PC-9 (cell line): ENCODE results near the gene NR2C2. TPM values are rescaled to one million over a fixed set of nuclear protein-coding genes. Genes with fewer than 3 reads are reported as not detected.

Experiments
- BruUV-seq: library from RNA; stranded (reverse); fragments of 400-500 nt; replicated peaks from 2 replicates; lab custom pipeline; 2021; lab: Mats Ljungman, UMichigan
- CTCF ChIA-PET: fragments of 300-600 bp; sonication (Branson Sonifier 250); formaldehyde crosslinking; loops from one replicate; lab custom pipeline; 2022; ENCODE audit warnings: antibody characterized with exemption; lab: Charles Lee
- POLR2A ChIA-PET: fragments of 300-600 bp; sonication (Branson Sonifier 250); formaldehyde crosslinking; loops from one replicate; lab custom pipeline; 2022; ENCODE audit warnings: antibody characterized with exemption; ENCODE audit not compliant: unreplicated experiment; lab: Charles Lee
- DNase-seq, 2 experiments: peaks; one replicate each; pipeline versions ENCODE4 v3.0.0 to v3.0.0-alpha.2; 2015 to 2022; ENCODE audit warnings: mixed read lengths in 1 of 2
- H2AFZ ChIP-seq: fragments of 200-600 bp; sonication (generic); 2 replicates; pipeline ENCODE4 v1.8.1; 2017; ENCODE audit warnings: antibody characterized with exemption
- H3F3A ChIP-seq: fragments of 200-600 bp; sonication (generic); 2 replicates; pipeline ENCODE4 v1.8.1; 2017; ENCODE audit warnings: antibody characterized with exemption, mild to moderate bottlenecking, low read depth; ENCODE audit not compliant: insufficient read depth
- H3K27ac ChIP-seq: fragments of 200-600 bp; sonication (generic); 2 replicates; pipeline ENCODE4 v1.6.1; 2016; ENCODE audit warnings: mixed run types
- H3K27me3 ChIP-seq: fragments of 200-600 bp; sonication (generic); 2 replicates; pipeline ENCODE4 v1.6.1; 2016; ENCODE audit warnings: low read depth, mixed run types; ENCODE audit not compliant: insufficient read depth
- H3K36me3 ChIP-seq: fragments of 200-600 bp; sonication (generic); 2 replicates; pipeline ENCODE4 v1.6.1; 2016; ENCODE audit warnings: low read depth, mixed run types
- H3K4me1 ChIP-seq: fragments of 200-600 bp; sonication (generic); replicated peaks from 2 replicates; pipeline ENCODE4 v1.6.1; 2016; ENCODE audit warnings: mixed run types; ENCODE audit not compliant: insufficient read depth
- H3K4me2 ChIP-seq: fragments of 200-600 bp; sonication (generic); 2 replicates; pipeline ENCODE4 v1.6.1; 2017; ENCODE audit warnings: mixed run types
- H3K4me3 ChIP-seq: fragments of 200-600 bp; sonication (generic); 2 replicates; pipeline ENCODE4 v1.6.1; 2016; ENCODE audit warnings: mixed run types
- H3K79me2 ChIP-seq: fragments of 200-600 bp; sonication (generic); 2 replicates; pipeline ENCODE4 v1.6.1; 2017; ENCODE audit warnings: low read depth, mixed run types
- H3K9me2 ChIP-seq: fragments of 200-600 bp; sonication (generic); 2 replicates; pipeline ENCODE4 v1.8.1; 2017; ENCODE audit warnings: mild to moderate bottlenecking; ENCODE audit not compliant: insufficient read depth
- H3K9me3 ChIP-seq: fragments of 200-600 bp; sonication (generic); 2 replicates; pipeline ENCODE4 v1.8.1; 2016; ENCODE audit warnings: low read depth; ENCODE audit not compliant: insufficient read depth
- H4K20me1 ChIP-seq: fragments of 200-600 bp; sonication (generic); 2 replicates; pipeline ENCODE4 v1.8.1; 2017; ENCODE audit not compliant: insufficient read depth
- EZH2 ChIP-seq: fragments of 200-600 bp; sonication (generic); IDR thresholded peaks from 2 replicates; pipeline ENCODE4 v1.8.0; 2017; ENCODE audit warnings: antibody characterized with exemption, low read depth
- intact Hi-C: fragments of 100-400 bp; cut with micrococcal nuclease; formaldehyde crosslinking; loops from one replicate; pipeline ENCODE4 v1.10.0; 2022; ENCODE audit not compliant: unreplicated experiment
- total RNA-seq: library from RNA; stranded (reverse); gene quantifications from 2 replicates; pipeline ENCODE4 v1.2.3, GENCODE V29; 2021
- TF ChIP-seq, protein P1 (sequence below): fragments of 200-600 bp; sonication (generic); conservative IDR thresholded peaks from 2 replicates; pipeline ENCODE4 v1.6.1; 2017; ENCODE audit warnings: mixed run types, antibody characterized with exemption, mild to moderate bottlenecking, moderate library complexity

The NR2C2 gene
- total RNA-seq, 1 experiment from 2014 or later, result 44.1 TPM

GRCh38 chr3:14905055-14905657 is 42.2 kb upstream of the NR2C2 start:
- H3F3A ChIP-seq, result no peaks in the 10 kb centered on the region
- no peaks in the 10 kb centered on the region for H3K36me3 ChIP-seq
- no TSS peak for BruUV-seq
- no peaks in the 10 kb centered on the region for H3K27me3 ChIP-seq
- no peaks in the 10 kb centered on the region for H4K20me1 ChIP-seq
- no peak for TF ChIP-seq EZH2
- TF ChIP-seq, protein P1, sequence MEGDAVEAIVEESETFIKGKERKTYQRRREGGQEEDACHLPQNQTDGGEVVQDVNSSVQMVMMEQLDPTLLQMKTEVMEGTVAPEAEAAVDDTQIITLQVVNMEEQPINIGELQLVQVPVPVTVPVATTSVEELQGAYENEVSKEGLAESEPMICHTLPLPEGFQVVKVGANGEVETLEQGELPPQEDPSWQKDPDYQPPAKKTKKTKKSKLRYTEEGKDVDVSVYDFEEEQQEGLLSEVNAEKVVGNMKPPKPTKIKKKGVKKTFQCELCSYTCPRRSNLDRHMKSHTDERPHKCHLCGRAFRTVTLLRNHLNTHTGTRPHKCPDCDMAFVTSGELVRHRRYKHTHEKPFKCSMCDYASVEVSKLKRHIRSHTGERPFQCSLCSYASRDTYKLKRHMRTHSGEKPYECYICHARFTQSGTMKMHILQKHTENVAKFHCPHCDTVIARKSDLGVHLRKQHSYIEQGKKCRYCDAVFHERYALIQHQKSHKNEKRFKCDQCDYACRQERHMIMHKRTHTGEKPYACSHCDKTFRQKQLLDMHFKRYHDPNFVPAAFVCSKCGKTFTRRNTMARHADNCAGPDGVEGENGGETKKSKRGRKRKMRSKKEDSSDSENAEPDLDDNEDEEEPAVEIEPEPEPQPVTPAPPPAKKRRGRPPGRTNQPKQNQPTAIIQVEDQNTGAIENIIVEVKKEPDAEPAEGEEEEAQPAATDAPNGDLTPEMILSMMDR, result no peak
- H3K9me3 ChIP-seq, result peaks cover 9% of the 10 kb centered on the region
- no peaks in the 10 kb centered on the region for H3K9me2 ChIP-seq
- no peak overlapping the region for H3K4me3 ChIP-seq
- H2AFZ ChIP-seq, result no peak overlapping the region
- no peaks in the 10 kb centered on the region for H3K79me2 ChIP-seq
- ChIA-PET CTCF (no interaction called here), POLR2A (no interaction called here)
- no peak overlapping the region for H3K4me2 ChIP-seq
- intact Hi-C loops, result no loop called here
- H3K27ac ChIP-seq, result no peak overlapping the region
- no peak for DNase-seq
- no peaks in the 10 kb centered on the region for H3K4me1 ChIP-seq

- no peak overlapping the region for H3K4me3 ChIP-seq
- H3K4me2 ChIP-seq, result no peak overlapping the region
- no peak overlapping the region for H2AFZ ChIP-seq
- CTCF ChIA-PET, result no interaction called here
- H3K27ac ChIP-seq, result no peak overlapping the region
- H3K4me1 ChIP-seq, result no peaks in the 10 kb centered on the region
- intact Hi-C loops, result no loop called here
- H3F3A ChIP-seq, result no peaks in the 10 kb centered on the region
- no peak for DNase-seq
- no peaks in the 10 kb centered on the region for H3K9me2 ChIP-seq
- H3K27me3 ChIP-seq, result no peaks in the 10 kb centered on the region
- POLR2A ChIA-PET, result no interaction called here
- H4K20me1 ChIP-seq, result no peaks in the 10 kb centered on the region
- TF ChIP-seq, protein P1, result no peak
- no peak for TF ChIP-seq EZH2
- no peaks in the 10 kb centered on the region for H3K36me3 ChIP-seq
- peaks cover 9% of the 10 kb centered on the region for H3K9me3 ChIP-seq
- no TSS peak for BruUV-seq
- H3K79me2 ChIP-seq, result no peaks in the 10 kb centered on the region
Observed at GRCh38 chr3:14906355-14906971, 40.9 kb upstream of the NR2C2 start.

DNA sequence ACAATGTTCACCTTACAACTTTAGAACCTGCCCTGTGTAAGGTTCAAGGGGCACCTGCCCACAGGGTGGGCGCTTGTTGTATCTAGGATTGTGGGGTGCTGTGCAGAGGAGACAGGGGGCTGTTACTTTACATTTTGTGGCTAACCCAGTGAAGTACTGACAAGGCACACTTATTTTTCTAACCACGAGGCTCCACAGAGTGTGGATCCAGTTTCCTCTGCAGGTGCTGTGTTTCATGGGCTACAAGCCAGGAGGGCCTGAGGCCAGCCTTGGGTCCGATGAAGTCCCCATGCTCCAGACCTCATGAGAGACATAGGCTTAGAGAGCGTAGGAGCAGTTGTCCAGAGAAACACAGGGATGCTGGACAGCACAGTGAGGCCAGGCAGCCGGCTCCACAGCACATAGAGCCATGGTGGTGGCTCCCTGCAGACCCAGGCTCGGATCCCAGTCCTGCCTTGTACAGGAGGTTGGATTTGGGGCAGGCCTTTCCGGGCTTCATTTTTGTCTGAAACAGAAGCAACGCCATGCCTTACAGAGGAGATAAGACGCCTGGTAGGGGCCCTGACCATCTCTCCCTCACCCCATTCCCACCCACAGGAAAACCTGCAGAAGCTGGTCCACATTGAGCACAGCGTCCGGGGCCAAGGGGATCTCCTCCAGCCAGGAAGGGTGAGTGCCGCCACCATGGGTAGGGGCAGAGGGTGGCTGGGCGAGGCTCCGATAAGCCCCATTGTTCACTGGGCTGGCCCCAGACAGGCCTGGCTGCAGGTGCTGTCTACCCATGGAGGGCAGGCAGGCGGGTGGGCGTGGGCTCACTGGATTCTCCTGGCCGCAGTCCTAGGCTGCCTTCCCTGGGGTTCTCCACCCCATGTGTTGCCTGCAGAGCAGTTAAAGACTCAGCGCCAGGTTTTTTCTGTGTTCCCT is 40.1 kb upstream of the NR2C2 start:
- no peaks in the 10 kb centered on the region for H3K36me3 ChIP-seq
- intact Hi-C loops, result no loop called here
- no peaks in the 10 kb centered on the region for H3F3A ChIP-seq
- no peak overlapping the region for H3K4me2 ChIP-seq
- BruUV-seq, result no TSS peak
- ChIA-PET POLR2A (no interaction called here), CTCF (no interaction called here)
- no peak for DNase-seq
- H2AFZ ChIP-seq, result no peak overlapping the region
- H4K20me1 ChIP-seq, result no peaks in the 10 kb centered on the region
- no peak overlapping the region for H3K27ac ChIP-seq
- H3K27me3 ChIP-seq, result no peaks in the 10 kb centered on the region
- H3K9me2 ChIP-seq, result no peaks in the 10 kb centered on the region
- no peaks in the 10 kb centered on the region for H3K4me1 ChIP-seq
- no peaks in the 10 kb centered on the region for H3K79me2 ChIP-seq
- H3K9me3 ChIP-seq, result peaks cover 9% of the 10 kb centered on the region
- TF ChIP-seq, protein P1, result no peak
- no peak for TF ChIP-seq EZH2
- H3K4me3 ChIP-seq, result no peak overlapping the region
